IMR-90 (cell line): ENCODE data around the gene PRB3. TPM values are rescaled to one million over a fixed set of nuclear protein-coding genes. Genes with fewer than 3 reads are reported as not detected.

Experiments
- ATAC-seq: fragments of 200-7000 bp; cut with Tn5 transposase; 2 replicates; pipeline ENCODE4 v1.9.1; 2020; ENCODE audit warnings: low read depth, mild to moderate bottlenecking, moderate library complexity
- BruUV-seq: library from RNA; stranded (reverse); fragments of 400-500 nt; replicated peaks from 2 replicates; lab custom pipeline; 2021; lab: Mats Ljungman, UMichigan
- CTCF ChIA-PET: fragments of 300-600 bp; formaldehyde crosslinking; extraction: SDS; loops from one replicate; lab custom pipeline; 2021; ENCODE audit warnings: antibody characterized with exemption; lab: Yijun Ruan, JAX
- POLR2A ChIA-PET: fragments of 300-600 bp; sonication (Branson Sonifier 250); formaldehyde crosslinking; loops from one replicate; lab custom pipeline; 2022; ENCODE audit warnings: antibody characterized with exemption; ENCODE audit not compliant: unreplicated experiment; lab: Charles Lee
- DNase-seq: peaks from one replicate; pipeline ENCODE4 v3.0.0; 2013
- H2AFZ ChIP-seq: replicated peaks from 2 replicates; pipeline ENCODE3; 2013; ENCODE audit warnings: low read length, mild to moderate bottlenecking; ENCODE audit not compliant: poor library complexity
- H2AK5ac ChIP-seq: 2 replicates; pipeline ENCODE4 v1.6.1; 2013; ENCODE audit warnings: low read depth, low read length, inconsistent platforms
- H2AK9ac ChIP-seq: replicated peaks from 2 replicates; pipeline ENCODE3; 2013; ENCODE audit warnings: mild to moderate bottlenecking, low read depth, low read length, moderate library complexity; ENCODE audit not compliant: poor library complexity
- H2BK120ac ChIP-seq: 2 replicates; pipeline ENCODE4 v1.6.1; 2013; ENCODE audit warnings: low read depth, low read length, inconsistent platforms
- H2BK15ac ChIP-seq: 3 replicates; pipeline ENCODE4 v1.6.1; 2013; ENCODE audit warnings: low read depth, low read length, inconsistent platforms
- H2BK20ac ChIP-seq: 2 replicates; pipeline ENCODE4 v1.6.1; 2013; ENCODE audit warnings: low read depth, mild to moderate bottlenecking, inconsistent platforms, low read length, moderate library complexity
- H2BK5ac ChIP-seq: 2 replicates; pipeline ENCODE4 v1.6.1; 2013; ENCODE audit warnings: mild to moderate bottlenecking, low read depth, low read length, inconsistent platforms; ENCODE audit not compliant: poor library complexity, severe bottlenecking
- H3K14ac ChIP-seq: replicated peaks from 2 replicates; pipeline ENCODE4 v1.6.1; 2013; ENCODE audit warnings: low read depth, low read length, inconsistent platforms
- H3K18ac ChIP-seq: 2 replicates; pipeline ENCODE4 v1.6.1; 2013; ENCODE audit warnings: low read depth, low read length, control low read depth
- H3K23ac ChIP-seq: 2 replicates; pipeline ENCODE4 v1.6.1; 2013; ENCODE audit warnings: low read depth, low read length, inconsistent platforms
- H3K27ac ChIP-seq: 2 replicates; pipeline ENCODE4 v1.5.1; 2013; ENCODE audit warnings: mild to moderate bottlenecking, control low read depth, low read length; ENCODE audit not compliant: insufficient read depth
- H3K27me3 ChIP-seq: 2 replicates; pipeline ENCODE4 v1.6.1; 2013; ENCODE audit warnings: low read length; ENCODE audit not compliant: control insufficient read depth, insufficient read depth
- H3K36me3 ChIP-seq: 2 replicates; pipeline ENCODE4 v1.6.1; 2013; ENCODE audit warnings: low read length, mixed read lengths; ENCODE audit not compliant: control insufficient read depth, insufficient read depth
- H3K4ac ChIP-seq: 2 replicates; pipeline ENCODE4 v1.6.1; 2013; ENCODE audit warnings: low read depth, low read length, inconsistent platforms
- H3K4me1 ChIP-seq: 2 replicates; pipeline ENCODE4 v1.6.1; 2013; ENCODE audit warnings: low read length, mixed read lengths; ENCODE audit not compliant: control insufficient read depth, insufficient read depth
- H3K4me2 ChIP-seq: 2 replicates; pipeline ENCODE4 v1.6.1; 2013; ENCODE audit warnings: low read depth, mild to moderate bottlenecking, control low read depth, low read length, moderate library complexity
- H3K4me3 ChIP-seq: 2 replicates; pipeline ENCODE4 v1.5.1; 2013; ENCODE audit warnings: low read depth, mild to moderate bottlenecking, control low read depth, low read length, moderate library complexity; ENCODE audit not compliant: insufficient read depth
- H3K56ac ChIP-seq: 2 replicates; pipeline ENCODE4 v1.6.1; 2013; ENCODE audit warnings: low read length, inconsistent platforms; ENCODE audit not compliant: insufficient read depth; ENCODE audit errors: extremely low read depth
- H3K79me1 ChIP-seq, 2 experiments: 2 replicates each; pipeline ENCODE4 v1.6.1; 2013; ENCODE audit warnings: low read length in 2 of 2, inconsistent platforms in 1 of 2, low read depth in 1 of 2
- H3K9ac ChIP-seq: 2 replicates; pipeline ENCODE4 v1.6.1; 2013; ENCODE audit warnings: low read depth, low read length, control low read depth
- H3K9me1 ChIP-seq: 2 replicates; pipeline ENCODE4 v1.6.1; 2013; ENCODE audit warnings: low read length, inconsistent platforms; ENCODE audit not compliant: insufficient read depth
- H3K9me3 ChIP-seq: 2 replicates; pipeline ENCODE4 v1.6.1; 2013; ENCODE audit warnings: low read length; ENCODE audit not compliant: control insufficient read depth, insufficient read depth
- H4K20me1 ChIP-seq: 2 replicates; pipeline ENCODE4 v1.6.1; 2013; ENCODE audit warnings: low read length, inconsistent platforms; ENCODE audit not compliant: insufficient read depth
- H4K5ac ChIP-seq: 2 replicates; pipeline ENCODE4 v1.6.1; 2013; ENCODE audit warnings: mild to moderate bottlenecking, low read depth, low read length, control low read depth
- H4K8ac ChIP-seq, 2 experiments: 2 replicates each; pipeline ENCODE4 v1.6.1; 2013; ENCODE audit warnings: low read depth in 2 of 2, low read length in 2 of 2, control low read depth in 1 of 2, inconsistent platforms in 1 of 2
- H4K91ac ChIP-seq: 2 replicates; pipeline ENCODE4 v1.6.1; 2013; ENCODE audit warnings: low read depth, low read length, inconsistent platforms; ENCODE audit not compliant: insufficient read depth
- BHLHE40 ChIP-seq: fragments of 150-350 bp; IDR thresholded peaks from 2 replicates; pipeline ENCODE4 v1.6.1; 2016; ENCODE audit warnings: mild to moderate bottlenecking, low read depth, low read length
- CEBPB ChIP-seq: IDR thresholded peaks from 2 replicates; pipeline ENCODE4 v1.6.1; 2012; ENCODE audit warnings: low read depth, low read length, improper control_type of control experiment
- CHD1 ChIP-seq: IDR thresholded peaks from 2 replicates; pipeline ENCODE4 v1.6.1; 2012; ENCODE audit warnings: low read depth, low read length, improper control_type of control experiment
- CTCF ChIP-seq: conservative IDR thresholded peaks from 2 replicates; pipeline ENCODE4 v1.5.1; 2012; ENCODE audit warnings: mild to moderate bottlenecking, low read depth, low read length, improper control_type of control experiment
- ELK1 ChIP-seq: fragments of 150-350 bp; IDR thresholded peaks from 2 replicates; pipeline ENCODE4 v1.6.1; 2016; ENCODE audit warnings: low read depth, mild to moderate bottlenecking, low read length, moderate library complexity, borderline replicate concordance
- FOS ChIP-seq: fragments of 150-350 bp; IDR thresholded peaks from 2 replicates; pipeline ENCODE4 v1.6.1; 2016; ENCODE audit warnings: low read depth, low read length
- MAFK ChIP-seq: IDR thresholded peaks from 2 replicates; pipeline ENCODE4 v1.6.1; 2012; ENCODE audit warnings: low read depth, low read length, improper control_type of control experiment
- MAZ ChIP-seq: IDR thresholded peaks from 2 replicates; pipeline ENCODE4 v1.6.1; 2012; ENCODE audit warnings: low read depth, mild to moderate bottlenecking, low read length, improper control_type of control experiment, moderate library complexity, borderline replicate concordance
- MXI1 ChIP-seq: IDR thresholded peaks from 2 replicates; pipeline ENCODE4 v1.6.1; 2012; ENCODE audit warnings: low read depth, mild to moderate bottlenecking, low read length, moderate library complexity, borderline replicate concordance
- NFE2L2 ChIP-seq: fragments of 150-350 bp; IDR thresholded peaks from 2 replicates; pipeline ENCODE4 v1.6.1; 2016; ENCODE audit warnings: low read depth, mild to moderate bottlenecking, low read length
- POLR2A ChIP-seq: IDR thresholded peaks from 2 replicates; pipeline ENCODE4 v1.6.1; 2012; ENCODE audit warnings: mild to moderate bottlenecking, low read depth, low read length
- RAD21 ChIP-seq: IDR thresholded peaks from 2 replicates; pipeline ENCODE4 v1.6.1; 2012; ENCODE audit warnings: low read length, improper control_type of control experiment
- RCOR1 ChIP-seq: IDR thresholded peaks from 2 replicates; pipeline ENCODE4 v1.6.1; 2012; ENCODE audit warnings: mild to moderate bottlenecking, low read length, improper control_type of control experiment; ENCODE audit not compliant: insufficient replicate concordance
- RFX5 ChIP-seq: IDR thresholded peaks from 2 replicates; pipeline ENCODE4 v1.8.0; 2012; ENCODE audit warnings: low read depth, mild to moderate bottlenecking, low read length, moderate library complexity
- SMC3 ChIP-seq: fragments of 150-350 bp; IDR thresholded peaks from 2 replicates; pipeline ENCODE4 v1.6.1; 2016; ENCODE audit warnings: low read depth, mild to moderate bottlenecking, antibody characterized with exemption, low read length, moderate library complexity
- USF2 ChIP-seq: fragments of 150-350 bp; IDR thresholded peaks from 2 replicates; pipeline ENCODE4 v1.6.1; 2017; ENCODE audit warnings: mild to moderate bottlenecking, antibody characterized with exemption, low read length, low read depth
- WGBS, 2 experiments: methylation state at CpG; one replicate each; pipeline versions ENCODE4 v1.1.5 to v1.1.7; 2013; ENCODE audit warnings: missing lambda C conversion rate in 2 of 2; ENCODE audit not compliant: insufficient read length in 1 of 2; ENCODE audit errors: extremely low coverage in 2 of 2; 5-methylcytosine and 5-hydroxymethylcytosine counted together
- dilution Hi-C: fragments of 300-500 bp; cut with HindIII; formaldehyde crosslinking; loops from one replicate; pipeline ENCODE4 v1.14.3; 2018; ENCODE audit warnings: low sequenced_read_pairs; ENCODE audit not compliant: unreplicated experiment
- in situ Hi-C: fragments of 300-500 bp; cut with MboI; formaldehyde crosslinking; loops from 3 replicates; pipeline ENCODE4 v1.14.3; 2019; ENCODE audit warnings: low sequenced_read_pairs, inconsistent platforms, mixed read lengths
- intact Hi-C: fragments of 100-400 bp; cut with micrococcal nuclease; formaldehyde crosslinking; loops from 2 replicates; pipeline ENCODE4 v1.10.0; 2022
- polyA plus RNA-seq, 3 experiments: library from polyadenylated mRNA; depleted of rRNA; stranded (reverse); fragments of >200 nt; gene quantifications; 2 replicates each; pipeline ENCODE4 v1.2.3, GENCODE V29; 2012; ENCODE audit warnings: low replicate concordance in 1 of 3
- total RNA-seq: library from RNA; depleted of rRNA; stranded (reverse); fragments of >200 nt; gene quantifications from 2 replicates; pipeline ENCODE4 v1.2.3, GENCODE V29; 2012

The PRB3 gene
- total and polyA plus RNA-seq, 2 of the 4 experiments (the other 2 are of a cell fraction) = not detected

DNA sequence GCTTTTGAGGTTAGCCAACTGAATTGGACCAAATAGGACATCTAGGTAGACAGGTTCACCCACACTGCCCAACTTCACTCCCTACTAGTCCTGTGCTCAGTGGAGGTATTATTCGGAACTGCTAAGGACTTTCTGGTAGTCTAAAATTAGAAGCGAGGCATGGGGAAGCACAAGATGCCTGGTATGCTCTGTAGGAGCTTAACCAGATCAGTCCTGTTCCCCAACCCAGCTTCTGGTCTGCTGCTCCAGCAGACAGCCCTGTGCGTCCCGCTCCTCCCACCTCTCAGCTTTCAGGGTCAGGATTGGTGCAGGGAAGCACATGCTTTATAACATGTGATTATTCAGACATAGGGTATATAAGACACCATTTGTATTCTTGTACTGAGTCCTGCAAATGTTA is 31.2 kb downstream of the PRB3 start:
- Histone ChIP-seq H3K9me1 (no peaks in the 10 kb centered on the region), H2AK9ac (no peak overlapping the region), H3K4me1 (no peaks in the 10 kb centered on the region), H3K4me2 (no peak overlapping the region), H2BK20ac (no peak overlapping the region), H2BK120ac (no peak overlapping the region), H4K20me1 (no peaks in the 10 kb centered on the region), H3K9ac (no peak overlapping the region), H4K8ac (no peak overlapping the region), H3K79me1 (no peaks in the 10 kb centered on the region), H3K9me3 (no peaks in the 10 kb centered on the region), H3K18ac (no peak overlapping the region), H3K27me3 (no peaks in the 10 kb centered on the region), H3K4ac (no peak overlapping the region), H2BK15ac (no peak overlapping the region), H3K4me3 (no peak overlapping the region), H2BK5ac (no peak overlapping the region), H4K5ac (no peak overlapping the region), H4K91ac (no peak overlapping the region), H3K36me3 (no peaks in the 10 kb centered on the region), H2AFZ (no peak overlapping the region), H3K56ac (no peak overlapping the region), H3K27ac (no peak overlapping the region), H3K23ac (no peak overlapping the region), H3K14ac (no peak overlapping the region), H2AK5ac (no peak overlapping the region)
- POLR2A ChIA-PET = no interaction called here
- dilution Hi-C loops = no loop called here
- TF ChIP-seq RAD21 (no peak), USF2 (no peak), CEBPB (no peak), MXI1 (no peak), ELK1 (no peak), MAZ (no peak), RFX5 (no peak), BHLHE40 (no peak), NFE2L2 (no peak), CTCF (no peak), FOS (no peak), SMC3 (no peak), MAFK (no peak), RCOR1 (no peak), CHD1 (no peak), POLR2A (no peak)
- CTCF ChIA-PET = no interaction called here
- in situ Hi-C loops = loop anchor here (25.0 kb wide), 1 partner anchor 124 kb away; no protein-coding TSS in a partner anchor
- no TSS peak for BruUV-seq
- ATAC-seq (no peak), DNase-seq (no peak)
- no CpG with 5 or more reads among the region's 4 CpGs for WGBS, 2 experiments
- intact Hi-C loops = no loop called here
